CD4-positive, CD25-positive, alpha-beta regulatory T cell (primary cell): ENCODE results near the gene YARS1. TPM values are rescaled to one million over a fixed set of nuclear protein-coding genes. Genes with fewer than 3 reads are reported as not detected.

Experiments used
- ATAC-seq, 2 donors: fragments of 150-1000 bp; cut with Tn5 transposase; one replicate each; pipeline ENCODE4 v1.10.0; 2021; ENCODE audit warnings: low read depth in 2 of 2, moderate number of reproducible peaks in 2 of 2, moderate library complexity in 1 of 2
- DNase-seq, 3 donors: peaks; one replicate each; pipeline versions ENCODE4 v3.0.0 to v3.0.0-alpha.2; 2012 to 2022; ENCODE audit warnings: mixed read lengths in 1 of 3
- H3K27ac ChIP-seq: one replicate; pipeline ENCODE4 v1.7.0; 2013; ENCODE audit warnings: mild to moderate bottlenecking, low read length; ENCODE audit not compliant: insufficient read depth, poor library complexity, severe bottlenecking
- H3K27me3 ChIP-seq: one replicate; pipeline ENCODE4 v1.7.0; 2013; ENCODE audit warnings: low read length; ENCODE audit not compliant: control insufficient read depth, insufficient read depth
- H3K36me3 ChIP-seq: one replicate; pipeline ENCODE4 v1.7.0; 2013; ENCODE audit warnings: mild to moderate bottlenecking, low read length, moderate library complexity; ENCODE audit not compliant: control insufficient read depth, insufficient read depth
- H3K4me1 ChIP-seq: 2 replicates; pipeline ENCODE4 v1.7.0; 2013; ENCODE audit warnings: mild to moderate bottlenecking, low read length; ENCODE audit not compliant: insufficient read depth, control insufficient read depth, poor library complexity, severe bottlenecking
- H3K4me3 ChIP-seq: one replicate; pipeline ENCODE4 v1.7.0; 2013; ENCODE audit warnings: low read depth, mild to moderate bottlenecking, low read length, moderate library complexity
- H3K9me3 ChIP-seq, 2 experiments: 1 replicate in 1 of 2; 2 replicates in 1 of 2; pipeline ENCODE4 v1.7.0; 2013; ENCODE audit warnings: low read length in 2 of 2, mild to moderate bottlenecking in 1 of 2, moderate library complexity in 1 of 2; ENCODE audit not compliant: control insufficient read depth in 2 of 2
- H3K27ac Mint-ChIP-seq, 3 donors: one replicate each; pipeline ENCODE4 v1.8.0; 2020 to 2022; ENCODE audit warnings: mild to moderate bottlenecking in 3 of 3, mixed read lengths in 3 of 3, moderate library complexity in 2 of 3
- H3K27me3 Mint-ChIP-seq: one replicate; pipeline ENCODE4 v1.8.0; 2022; ENCODE audit warnings: mild to moderate bottlenecking, mixed read lengths
- H3K36me3 Mint-ChIP-seq: one replicate; pipeline ENCODE4 v1.8.0; 2020; ENCODE audit warnings: mixed read lengths
- H3K4me1 Mint-ChIP-seq, 4 donors: one replicate each; pipeline ENCODE4 v1.8.0; 2020 to 2022; ENCODE audit warnings: mixed read lengths in 4 of 4, mild to moderate bottlenecking in 1 of 4
- H3K4me3 Mint-ChIP-seq, 4 donors: one replicate each; pipeline ENCODE4 v1.8.0; 2020 to 2022; ENCODE audit warnings: mild to moderate bottlenecking in 4 of 4, mixed read lengths in 4 of 4, moderate library complexity in 3 of 4
- H3K9me3 Mint-ChIP-seq, 7 donors: one replicate each; pipeline ENCODE4 v1.8.0; 2020 to 2022; ENCODE audit warnings: mixed read lengths in 7 of 7, mild to moderate bottlenecking in 3 of 7, moderate library complexity in 2 of 7
- polyA plus RNA-seq, 4 donors: library from polyadenylated mRNA; unstranded; fragments of 300-500 nt; fragmentation: Illumina TruSeq; gene quantifications; one replicate each; pipeline ENCODE4 v1.2.3, GENCODE V29; 2021
- total RNA-seq: library from RNA; stranded (reverse); gene quantifications from one replicate; pipeline ENCODE4 v1.2.3, GENCODE V29; 2022

YARS1 gene
- total and polyA plus RNA-seq, 5 donors from 2014 or later, result 47.3 to 111 (median 59.7) TPM

DNA sequence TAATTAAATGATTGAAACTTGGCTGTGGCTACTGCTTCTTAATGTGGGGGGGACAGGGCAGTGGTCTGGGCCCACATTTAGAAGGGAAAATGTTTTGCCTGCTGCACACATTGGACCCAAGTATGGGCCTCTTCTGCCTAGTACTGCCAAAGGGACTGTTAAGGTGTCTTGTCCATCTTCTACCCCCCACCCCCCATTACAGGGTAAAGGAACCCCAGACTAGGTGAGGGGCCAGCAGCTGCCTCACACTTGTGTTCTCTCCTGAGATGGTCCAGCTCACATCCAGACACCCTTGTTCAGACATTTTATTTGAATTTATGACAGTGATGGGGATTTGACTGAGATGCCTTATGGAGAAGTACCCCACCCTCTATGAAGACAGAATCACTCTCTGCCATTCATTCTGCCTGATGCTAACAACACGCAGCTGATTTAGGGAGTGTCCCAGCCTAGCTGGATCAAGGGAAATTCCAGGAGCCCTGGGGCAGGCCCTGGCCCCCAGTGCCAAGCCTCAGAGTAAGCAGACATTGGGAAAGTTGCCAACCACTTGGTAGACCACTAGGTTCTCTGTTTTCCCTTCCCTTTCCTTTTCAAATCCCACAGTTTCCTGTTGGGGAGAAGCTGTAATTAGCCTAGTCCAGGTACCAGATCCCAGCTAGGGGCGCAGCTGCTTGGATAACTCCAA lies 42.1 kb downstream of the YARS1 start:
- ATAC-seq, result no peak
- peaks cover 0 to 6% (median 4%) of the 10 kb centered on the region in 4 donors for H3K4me1 Mint-ChIP-seq
- H3K4me3 Mint-ChIP-seq, result no peak overlapping the region
- no peak overlapping the region for H3K4me3 ChIP-seq
- peaks cover 35% of the 10 kb centered on the region for H3K36me3 ChIP-seq
- peaks cover 23% of the 10 kb centered on the region for H3K36me3 Mint-ChIP-seq
- H3K9me3 ChIP-seq, result no peaks in the 10 kb centered on the region
- no peak for DNase-seq
- H3K27me3 Mint-ChIP-seq, result no peaks in the 10 kb centered on the region
- no peaks in the 10 kb centered on the region for H3K4me1 ChIP-seq
- no peak overlapping the region for H3K27ac ChIP-seq
- no peaks in the 10 kb centered on the region for H3K27me3 ChIP-seq
- H3K9me3 Mint-ChIP-seq, result no peaks in the 10 kb centered on the region
- H3K27ac Mint-ChIP-seq, result no peak overlapping the region

DNA sequence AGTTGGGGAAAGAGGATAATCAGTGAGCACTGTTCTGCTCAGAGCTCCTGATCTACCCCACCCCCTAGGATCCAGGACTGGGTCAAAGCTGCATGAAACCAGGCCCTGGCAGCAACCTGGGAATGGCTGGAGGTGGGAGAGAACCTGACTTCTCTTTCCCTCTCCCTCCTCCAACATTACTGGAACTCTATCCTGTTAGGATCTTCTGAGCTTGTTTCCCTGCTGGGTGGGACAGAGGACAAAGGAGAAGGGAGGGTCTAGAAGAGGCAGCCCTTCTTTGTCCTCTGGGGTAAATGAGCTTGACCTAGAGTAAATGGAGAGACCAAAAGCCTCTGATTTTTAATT lies 42.7 kb downstream of the YARS1 start:
- Mint-ChIP-seq H3K4me3 (no peak overlapping the region), H3K27ac (peak overlapping the region in 2 of 3 donors; percentile 3 to 25), H3K36me3 (peaks cover 17% of the 10 kb centered on the region), H3K27me3 (no peaks in the 10 kb centered on the region), H3K4me1 (peaks cover 0 to 6% (median 4%) of the 10 kb centered on the region in 4 donors), H3K9me3 (no peaks in the 10 kb centered on the region)
- no peaks in the 10 kb centered on the region for H3K4me1 ChIP-seq
- no peak overlapping the region for H3K27ac ChIP-seq
- no peaks in the 10 kb centered on the region for H3K27me3 ChIP-seq
- no peaks in the 10 kb centered on the region for H3K9me3 ChIP-seq
- H3K36me3 ChIP-seq, result peaks cover 28% of the 10 kb centered on the region
- ATAC-seq, result no peak
- no peak overlapping the region for H3K4me3 ChIP-seq
- DNase-seq, result no peak

- Histone ChIP-seq H3K4me3 (no peak overlapping the region), H3K36me3 (peaks cover 23% of the 10 kb centered on the region), H3K27me3 (no peaks in the 10 kb centered on the region), H3K9me3 (no peaks in the 10 kb centered on the region), H3K4me1 (no peaks in the 10 kb centered on the region), H3K27ac (no peak overlapping the region)
- peaks cover 0 to 6% (median 4%) of the 10 kb centered on the region in 4 donors for H3K4me1 Mint-ChIP-seq
- no peaks in the 10 kb centered on the region for H3K9me3 Mint-ChIP-seq
- no peak overlapping the region for H3K4me3 Mint-ChIP-seq
- DNase-seq (no peak), ATAC-seq (no peak)
- H3K27ac Mint-ChIP-seq, result peak overlapping the region; percentile 3 to 72 (median 25)
- no peaks in the 10 kb centered on the region for H3K27me3 Mint-ChIP-seq
- peaks cover 15% of the 10 kb centered on the region for H3K36me3 Mint-ChIP-seq
Observed at GRCh38 chr1:32773764-32774463, 43.2 kb downstream of the YARS1 start.

GRCh38 chr1:32773018-32773763 lies 44.0 kb downstream of the YARS1 start:
- DNase-seq, result peak; percentile 48 to 80 (median 66)
- Mint-ChIP-seq H3K4me1 (peaks cover 0 to 6% (median 4%) of the 10 kb centered on the region in 4 donors), H3K4me3 (no peak overlapping the region), H3K27ac (peak overlapping the region in 1 of 3 donors; percentile 25), H3K36me3 (peaks cover 15% of the 10 kb centered on the region), H3K9me3 (no peaks in the 10 kb centered on the region), H3K27me3 (no peaks in the 10 kb centered on the region)
- peak; percentile 63 to 79 for ATAC-seq
- Histone ChIP-seq H3K4me3 (no peak overlapping the region), H3K36me3 (peaks cover 20% of the 10 kb centered on the region), H3K27ac (no peak overlapping the region), H3K27me3 (no peaks in the 10 kb centered on the region), H3K9me3 (no peaks in the 10 kb centered on the region), H3K4me1 (no peaks in the 10 kb centered on the region)

DNA sequence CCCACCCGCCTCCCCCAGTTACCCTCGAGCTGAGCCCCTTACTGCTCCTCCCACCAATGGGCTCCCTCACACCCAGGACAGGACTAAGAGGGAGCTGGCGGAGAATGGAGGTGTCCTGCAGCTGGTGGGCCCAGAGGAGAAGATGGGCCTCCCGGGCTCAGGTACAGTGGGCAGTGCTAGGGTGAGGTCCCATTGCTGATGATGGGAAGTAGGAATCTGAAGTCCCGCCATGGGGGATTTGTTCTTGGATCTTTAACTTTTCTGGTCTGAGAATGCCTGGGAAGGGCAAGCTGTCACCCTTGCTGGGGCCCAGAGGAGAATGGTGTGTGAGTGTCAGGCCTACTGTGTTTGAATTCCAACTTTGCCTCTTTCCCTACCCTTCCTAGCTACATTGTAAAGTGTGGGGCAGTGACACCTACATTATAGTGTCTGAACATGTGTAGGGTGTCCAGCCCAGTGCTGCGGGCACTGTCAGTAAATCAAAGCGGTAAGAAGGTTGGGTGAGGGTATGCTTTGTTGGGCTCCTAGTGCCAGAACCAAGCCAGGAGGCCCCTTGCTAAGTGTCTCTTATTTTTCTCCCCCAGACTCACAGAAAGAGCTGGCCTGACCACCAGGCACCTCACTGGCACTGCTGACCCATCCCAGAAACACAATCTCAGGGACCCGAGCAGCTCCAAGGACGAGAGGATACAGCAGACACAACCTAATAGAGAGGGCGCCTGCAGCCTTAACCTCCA lies 44.7 kb downstream of the YARS1 start:
- DNase-seq, result no peak
- no peak overlapping the region for H3K4me3 ChIP-seq
- Mint-ChIP-seq H3K4me1 (peaks cover 0 to 6% (median 4%) of the 10 kb centered on the region in 4 donors), H3K36me3 (peaks cover 7% of the 10 kb centered on the region), H3K27me3 (no peaks in the 10 kb centered on the region), H3K9me3 (no peaks in the 10 kb centered on the region), H3K27ac (peak overlapping the region in 1 of 3 donors; percentile 25), H3K4me3 (no peak overlapping the region)
- no peak overlapping the region for H3K27ac ChIP-seq
- H3K4me1 ChIP-seq, result no peaks in the 10 kb centered on the region
- H3K27me3 ChIP-seq, result no peaks in the 10 kb centered on the region
- peaks cover 13% of the 10 kb centered on the region for H3K36me3 ChIP-seq
- no peak for ATAC-seq
- no peaks in the 10 kb centered on the region for H3K9me3 ChIP-seq

DNA sequence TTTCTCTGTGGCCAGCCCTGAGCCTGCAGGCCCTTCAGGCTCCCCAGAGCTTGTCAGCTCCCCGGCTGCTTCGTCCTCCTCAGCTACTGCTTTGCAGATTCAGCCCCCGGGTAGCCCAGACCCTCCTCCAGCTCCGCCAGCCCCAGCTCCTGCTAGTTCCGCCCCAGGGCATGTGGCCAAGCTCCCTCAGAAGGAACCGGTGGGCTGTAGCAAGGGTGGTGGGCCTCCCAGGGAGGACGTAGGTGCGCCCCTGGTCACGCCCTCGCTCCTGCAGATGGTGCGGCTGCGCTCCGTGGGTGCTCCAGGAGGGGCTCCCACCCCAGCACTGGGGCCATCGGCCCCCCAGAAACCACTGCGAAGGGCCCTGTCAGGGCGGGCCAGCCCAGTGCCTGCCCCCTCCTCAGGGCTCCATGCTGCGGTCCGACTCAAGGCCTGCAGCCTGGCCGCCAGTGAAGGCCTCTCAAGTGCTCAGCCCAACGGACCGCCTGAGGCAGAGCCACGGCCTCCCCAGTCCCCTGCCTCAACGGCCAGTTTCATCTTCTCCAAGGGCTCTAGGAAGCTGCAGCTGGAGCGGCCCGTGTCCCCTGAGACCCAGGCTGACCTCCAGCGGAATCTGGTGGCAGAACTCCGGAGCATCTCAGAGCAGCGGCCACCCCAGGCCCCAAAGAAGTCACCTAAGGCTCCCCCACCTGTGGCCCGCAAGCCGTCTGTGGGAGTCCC lies 45.4 kb downstream of the YARS1 start:
- no peak for DNase-seq
- Histone ChIP-seq H3K27ac (no peak overlapping the region), H3K27me3 (no peaks in the 10 kb centered on the region), H3K36me3 (peaks cover 12% of the 10 kb centered on the region), H3K4me3 (no peak overlapping the region), H3K4me1 (no peaks in the 10 kb centered on the region), H3K9me3 (no peaks in the 10 kb centered on the region)
- Mint-ChIP-seq H3K36me3 (peaks cover 7% of the 10 kb centered on the region), H3K27ac (no peak overlapping the region), H3K4me1 (peaks cover 0 to 6% (median 4%) of the 10 kb centered on the region in 4 donors), H3K27me3 (no peaks in the 10 kb centered on the region), H3K4me3 (no peak overlapping the region), H3K9me3 (no peaks in the 10 kb centered on the region)
- no peak for ATAC-seq
